ENCODE measurements around the gene U2AF2. TPM values are rescaled to one million over a fixed set of nuclear protein-coding genes. Genes with fewer than 3 reads are reported as not detected.

The U2AF2 gene
- total RNA-seq, 1 experiment from 2014 or later: 411 TPM

- ChIA-PET POLR2A (ENCODE audit: low non-redundant PET) (no interaction called here), CTCF (no interaction called here)
- intact Hi-C loops (cut with micrococcal nuclease; ENCODE audit: unreplicated experiment): no loop called here
These were observed 32.7 kb downstream of the U2AF2 start for GRCh38 chr19:55687281-55688201.

GRCh38 chr19:55688422-55689218 lies 33.8 kb downstream of the U2AF2 start:
- TF ChIP-seq EZH2 (IDR thresholded peaks at IDR 0.05; ENCODE audit: borderline replicate concordance, low read depth, low read length, poor library complexity, severe bottlenecking): no peak
- TF ChIP-seq CTCF (conservative IDR thresholded peaks at IDR 0.05; ENCODE audit: low read depth, low read length): no peak
- DNase-seq (ENCODE audit: low spot score): no peak
- Histone ChIP-seq H3K9me3 (ENCODE audit: low read depth, low read length, poor library complexity, severe bottlenecking) (no peaks in the 10 kb centered on the region), H3K36me3 (ENCODE audit: insufficient read depth, low read length, poor library complexity, severe bottlenecking) (peaks cover 42% of the 10 kb centered on the region), H3K4me3 (ENCODE audit: low read depth, low read length, poor library complexity, severe bottlenecking) (no peak overlapping the region), H3K27me3 (replicated peaks; ENCODE audit: insufficient read depth, low read depth, low read length, poor library complexity) (no peaks in the 10 kb centered on the region), H3K27ac (ENCODE audit: low read depth, low read length, poor library complexity, severe bottlenecking) (no peak overlapping the region), H3K4me1 (ENCODE audit: insufficient read depth, low read length, poor library complexity, severe bottlenecking) (no peaks in the 10 kb centered on the region)
- intact Hi-C loops (cut with micrococcal nuclease; ENCODE audit: unreplicated experiment): no loop called here
- no TSS peak for BruUV-seq (replicated peaks)
- POLR2A ChIA-PET (ENCODE audit: low non-redundant PET): no interaction called here
- CTCF ChIA-PET: no interaction called here

More at GRCh38 chr19:55687281-55688201, 32.7 kb downstream of the U2AF2 start:
- Histone ChIP-seq H3K36me3 (ENCODE audit: insufficient read depth, low read length, poor library complexity, severe bottlenecking) (peaks cover 33% of the 10 kb centered on the region), H3K9me3 (ENCODE audit: low read depth, low read length, poor library complexity, severe bottlenecking) (no peaks in the 10 kb centered on the region), H3K4me1 (ENCODE audit: insufficient read depth, low read length, poor library complexity, severe bottlenecking) (no peaks in the 10 kb centered on the region), H3K27ac (ENCODE audit: low read depth, low read length, poor library complexity, severe bottlenecking) (no peak overlapping the region), H3K27me3 (replicated peaks; ENCODE audit: insufficient read depth, low read depth, low read length, poor library complexity) (no peaks in the 10 kb centered on the region), H3K4me3 (ENCODE audit: low read depth, low read length, poor library complexity, severe bottlenecking) (no peak overlapping the region)
- TF ChIP-seq EZH2 (IDR thresholded peaks at IDR 0.05; ENCODE audit: borderline replicate concordance, low read depth, low read length, poor library complexity, severe bottlenecking): no peak
- TF ChIP-seq CTCF (conservative IDR thresholded peaks at IDR 0.05; ENCODE audit: low read depth, low read length): no peak
- no TSS peak for BruUV-seq (replicated peaks)
- DNase-seq (ENCODE audit: low spot score): no peak

GRCh38 chr19:55689411-55690108 lies 34.7 kb downstream of the U2AF2 start:
- no peaks in the 10 kb centered on the region for H3K9me3 ChIP-seq (ENCODE audit: low read depth, low read length, poor library complexity, severe bottlenecking)
- H3K4me1 ChIP-seq (ENCODE audit: insufficient read depth, low read length, poor library complexity, severe bottlenecking): no peaks in the 10 kb centered on the region
- ChIA-PET CTCF (interaction anchor here (1.1 kb wide), 1 partner anchor 14 kb away, joined by 3 read pairs; no protein-coding TSS in a partner anchor), POLR2A (ENCODE audit: low non-redundant PET) (no interaction called here)
- TF ChIP-seq CTCF (conservative IDR thresholded peaks at IDR 0.05; ENCODE audit: low read depth, low read length) (no peak), EZH2 (IDR thresholded peaks at IDR 0.05; ENCODE audit: borderline replicate concordance, low read depth, low read length, poor library complexity, severe bottlenecking) (no peak)
- H3K4me3 ChIP-seq (ENCODE audit: low read depth, low read length, poor library complexity, severe bottlenecking): no peak overlapping the region
- no peaks in the 10 kb centered on the region for H3K27me3 ChIP-seq (replicated peaks; ENCODE audit: insufficient read depth, low read depth, low read length, poor library complexity)
- no peak overlapping the region for H3K27ac ChIP-seq (ENCODE audit: low read depth, low read length, poor library complexity, severe bottlenecking)
- H3K36me3 ChIP-seq (ENCODE audit: insufficient read depth, low read length, poor library complexity, severe bottlenecking): peaks cover 48% of the 10 kb centered on the region
- intact Hi-C loops (cut with micrococcal nuclease; ENCODE audit: unreplicated experiment): no loop called here
- no TSS peak for BruUV-seq (replicated peaks)
- DNase-seq (ENCODE audit: low spot score): no peak
